Esophagus mucosa (tissue), 1 donor: Measurements from ENCODE around the gene CDRT15. TPM values are rescaled to one million over a fixed set of nuclear protein-coding genes. Genes with fewer than 3 reads are reported as not detected.

ENCODE experiments used
- total RNA-seq: library from RNA; stranded (reverse); gene quantifications from one replicate; pipeline ENCODE4 v1.2.4, GENCODE V29; 2023
- donor health status: DM: yes; HTN: yes; CAD: no.

CDRT15 gene
- total RNA-seq, 1 donor from 2014 or later: not detected

Other genes with a start within 250 kb of the CDRT15 start
- 19.0 TPM for gene COX10, start 167.4 kb downstream of the CDRT15 start, total RNA-seq
- gene HS3ST3B1, start 64.2 kb upstream of the CDRT15 start, total RNA-seq: 2.5 TPM